Keratinocyte (primary cell): ENCODE data around the gene CLDN2. TPM values are rescaled to one million over a fixed set of nuclear protein-coding genes. Genes with fewer than 3 reads are reported as not detected.

ENCODE experiments used
- DNase-seq: peaks from one replicate; pipeline ENCODE4 v3.0.0-alpha.2; 2011; ENCODE audit warnings: low read depth, missing footprints, low spot score
- FAIRE-seq: peaks from 2 replicates; lab custom pipeline; 2011; peaks lifted over from hg19 to GRCh38; lab: Jason Lieb, UNC
- H2AFZ ChIP-seq: 2 replicates; pipeline ENCODE4 v1.6.0; 2012; ENCODE audit warnings: low read length, control low read depth, inconsistent platforms; ENCODE audit not compliant: control insufficient read depth
- H3K27ac ChIP-seq: 2 replicates; pipeline ENCODE4 v1.5.1; 2011; ENCODE audit warnings: low read length; ENCODE audit not compliant: control insufficient read depth, insufficient read depth
- H3K27me3 ChIP-seq: 3 replicates; pipeline ENCODE4 v1.6.0; 2011; ENCODE audit warnings: low read length; ENCODE audit not compliant: control insufficient read depth, insufficient read depth; ENCODE audit errors: extremely low read depth
- H3K36me3 ChIP-seq, 2 experiments: 2 replicates in 1 of 2; 3 replicates in 1 of 2; pipeline ENCODE4 v1.5.1; 2011; ENCODE audit warnings: low read length in 2 of 2, mild to moderate bottlenecking in 1 of 2; ENCODE audit not compliant: control insufficient read depth in 2 of 2, insufficient read depth in 2 of 2; ENCODE audit errors: extremely low read depth in 1 of 2
- H3K4me1 ChIP-seq: 3 replicates; pipeline ENCODE4 v1.5.1; 2011; ENCODE audit warnings: low read length; ENCODE audit not compliant: control insufficient read depth, insufficient read depth; ENCODE audit errors: extremely low read depth
- H3K4me2 ChIP-seq: 3 replicates; pipeline ENCODE4 v1.6.0; 2011; ENCODE audit warnings: low read depth, low read length; ENCODE audit not compliant: control insufficient read depth, insufficient read depth; ENCODE audit errors: extremely low read depth
- H3K4me3 ChIP-seq, 3 experiments: fragments of 200-600 bp in 1 of 3; sonication (generic) in 1 of 3; 2 replicates in 2 of 3; 3 replicates in 1 of 3; pipeline ENCODE4 v1.5.1; 2011 to 2016; ENCODE audit warnings: low read length in 3 of 3, mild to moderate bottlenecking in 3 of 3, control low read depth in 2 of 3, inconsistent platforms in 1 of 3, low read depth in 1 of 3, mixed read lengths in 1 of 3, mixed run types in 1 of 3, moderate library complexity in 1 of 3; ENCODE audit not compliant: control insufficient read depth in 2 of 3, insufficient read depth in 2 of 3; ENCODE audit errors: extremely low read depth in 1 of 3
- H3K79me2 ChIP-seq: 2 replicates; pipeline ENCODE4 v1.6.0; 2012; ENCODE audit warnings: low read length; ENCODE audit not compliant: control insufficient read depth, insufficient read depth
- H3K9ac ChIP-seq: 3 replicates; pipeline ENCODE4 v1.6.0; 2011; ENCODE audit warnings: low read length; ENCODE audit not compliant: control insufficient read depth, insufficient read depth; ENCODE audit errors: extremely low read depth
- H3K9me1 ChIP-seq: 3 replicates; pipeline ENCODE4 v1.6.0; 2011; ENCODE audit warnings: low read length; ENCODE audit not compliant: control insufficient read depth, insufficient read depth; ENCODE audit errors: extremely low read depth
- H3K9me3 ChIP-seq: 2 replicates; pipeline ENCODE4 v1.5.1; 2012; ENCODE audit warnings: low read depth, low read length; ENCODE audit not compliant: control insufficient read depth
- H4K20me1 ChIP-seq: 3 replicates; pipeline ENCODE4 v1.6.0; 2011; ENCODE audit warnings: low read length; ENCODE audit not compliant: control insufficient read depth, insufficient read depth; ENCODE audit errors: extremely low read depth
- CTCF ChIP-seq, 3 experiments: IDR thresholded peaks in 1 of 3; conservative IDR thresholded peaks in 1 of 3; optimal IDR thresholded peaks in 1 of 3; 2 replicates in 2 of 3; 3 replicates in 1 of 3; pipeline versions ENCODE3 to v1.5.1; 2011; ENCODE audit warnings: low read length in 3 of 3, mild to moderate bottlenecking in 3 of 3, moderate library complexity in 2 of 3, control low read depth in 1 of 3, inconsistent platforms in 1 of 3; ENCODE audit not compliant: insufficient read depth in 2 of 3; ENCODE audit errors: extremely low read depth in 1 of 3
- EZH2 ChIP-seq: IDR thresholded peaks from one replicate; pipeline ENCODE4 v1.6.1; 2012; ENCODE audit warnings: inconsistent platforms, mild to moderate bottlenecking, low read length, moderate library complexity
- dilution Hi-C: fragments of 300-500 bp; cut with MboI; formaldehyde crosslinking; loops from one replicate; pipeline ENCODE4 v1.7.0; 2020; ENCODE audit warnings: low sequenced_read_pairs; ENCODE audit not compliant: extremely low pct_ligation_motif_present
- polyA plus RNA-seq, 5 experiments: library from polyadenylated mRNA; depleted of rRNA in 3 of 5; stranded (reverse) in 3 of 5; stranded (forward) in 1 of 5; unstranded in 1 of 5; fragments of >200 nt; gene quantifications; 1 replicate in 1 of 5; 2 replicates in 3 of 5; 3 replicates in 1 of 5; pipeline versions ENCODE4 v1.2.1 to v1.2.3, GENCODE V29; 2011 to 2012; ENCODE audit warnings: missing spikeins in 2 of 5, low read depth in 1 of 5, low replicate concordance in 1 of 5

The CLDN2 gene
- polyA plus RNA-seq, 1 donor (not counting 4 experiments of a cell fraction or from before 2014, with no cell fraction given): not detected

GRCh38 chrX:106948641-106949040 lies 28.4 kb downstream of the CLDN2 start:
- no peak for FAIRE-seq

GRCh38 chrX:106949366-106949765 lies 29.2 kb downstream of the CLDN2 start:
- H3K9ac ChIP-seq: no peak overlapping the region
- no peak for TF ChIP-seq CTCF (optimal IDR thresholded peaks at IDR 0.05 in 1 of 3, IDR thresholded peaks at IDR 0.05 in 1 of 3, conservative IDR thresholded peaks at IDR 0.05 in 1 of 3; ENCODE audit: extremely low read depth in 1 of 3, insufficient read depth in 2 of 3, low read length in 3 of 3)
- no peak for TF ChIP-seq EZH2
- H3K4me1 ChIP-seq: no peaks in the 10 kb centered on the region
- H3K27me3 ChIP-seq: no peaks in the 10 kb centered on the region
- no peak for DNase-seq
- no peaks in the 10 kb centered on the region for H3K79me2 ChIP-seq
- no peak overlapping the region for H3K4me3 ChIP-seq
- no peak overlapping the region for H3K27ac ChIP-seq
- no peak overlapping the region for H3K4me2 ChIP-seq
- H3K9me3 ChIP-seq: no peaks in the 10 kb centered on the region
- H3K9me1 ChIP-seq: no peaks in the 10 kb centered on the region
- no peaks in the 10 kb centered on the region for H3K36me3 ChIP-seq
- dilution Hi-C loops: no loop called here
- peak; percentile 13 for FAIRE-seq
- H4K20me1 ChIP-seq: no peaks in the 10 kb centered on the region
- no peak overlapping the region for H2AFZ ChIP-seq

More at GRCh38 chrX:106948641-106949040, 28.4 kb downstream of the CLDN2 start:
- Histone ChIP-seq H3K4me3 (no peak overlapping the region), H4K20me1 (no peaks in the 10 kb centered on the region), H3K4me2 (no peak overlapping the region), H2AFZ (no peak overlapping the region), H3K27ac (no peak overlapping the region), H3K9me1 (no peaks in the 10 kb centered on the region), H3K9ac (no peak overlapping the region), H3K27me3 (no peaks in the 10 kb centered on the region), H3K79me2 (no peaks in the 10 kb centered on the region), H3K4me1 (no peaks in the 10 kb centered on the region), H3K36me3 (no peaks in the 10 kb centered on the region), H3K9me3 (no peaks in the 10 kb centered on the region)
- no peak for TF ChIP-seq EZH2
- no peak for TF ChIP-seq CTCF (optimal IDR thresholded peaks at IDR 0.05 in 1 of 3, IDR thresholded peaks at IDR 0.05 in 1 of 3, conservative IDR thresholded peaks at IDR 0.05 in 1 of 3; ENCODE audit: extremely low read depth in 1 of 3, insufficient read depth in 2 of 3, low read length in 3 of 3)
- no peak for DNase-seq
- dilution Hi-C loops: no loop called here
